AG09319 (cell line): ENCODE measurements around the gene GPR52.
A peak's percentile ranks its signal among the peaks of the same experiment; 100 is the strongest.

ENCODE experiments used
- DNase-seq: peaks from one replicate; pipeline ENCODE4 v3.0.0-alpha.2; 2010; ENCODE audit warnings: low read depth; ENCODE audit errors: extremely low read depth
- TF ChIP-seq, protein P1 (sequence below): IDR thresholded peaks from 2 replicates; pipeline ENCODE4 v1.5.1; 2011; ENCODE audit warnings: low read depth, mild to moderate bottlenecking, inconsistent platforms, low read length, moderate library complexity

GPR52 gene, protein sequence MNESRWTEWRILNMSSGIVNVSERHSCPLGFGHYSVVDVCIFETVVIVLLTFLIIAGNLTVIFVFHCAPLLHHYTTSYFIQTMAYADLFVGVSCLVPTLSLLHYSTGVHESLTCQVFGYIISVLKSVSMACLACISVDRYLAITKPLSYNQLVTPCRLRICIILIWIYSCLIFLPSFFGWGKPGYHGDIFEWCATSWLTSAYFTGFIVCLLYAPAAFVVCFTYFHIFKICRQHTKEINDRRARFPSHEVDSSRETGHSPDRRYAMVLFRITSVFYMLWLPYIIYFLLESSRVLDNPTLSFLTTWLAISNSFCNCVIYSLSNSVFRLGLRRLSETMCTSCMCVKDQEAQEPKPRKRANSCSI

DNA sequence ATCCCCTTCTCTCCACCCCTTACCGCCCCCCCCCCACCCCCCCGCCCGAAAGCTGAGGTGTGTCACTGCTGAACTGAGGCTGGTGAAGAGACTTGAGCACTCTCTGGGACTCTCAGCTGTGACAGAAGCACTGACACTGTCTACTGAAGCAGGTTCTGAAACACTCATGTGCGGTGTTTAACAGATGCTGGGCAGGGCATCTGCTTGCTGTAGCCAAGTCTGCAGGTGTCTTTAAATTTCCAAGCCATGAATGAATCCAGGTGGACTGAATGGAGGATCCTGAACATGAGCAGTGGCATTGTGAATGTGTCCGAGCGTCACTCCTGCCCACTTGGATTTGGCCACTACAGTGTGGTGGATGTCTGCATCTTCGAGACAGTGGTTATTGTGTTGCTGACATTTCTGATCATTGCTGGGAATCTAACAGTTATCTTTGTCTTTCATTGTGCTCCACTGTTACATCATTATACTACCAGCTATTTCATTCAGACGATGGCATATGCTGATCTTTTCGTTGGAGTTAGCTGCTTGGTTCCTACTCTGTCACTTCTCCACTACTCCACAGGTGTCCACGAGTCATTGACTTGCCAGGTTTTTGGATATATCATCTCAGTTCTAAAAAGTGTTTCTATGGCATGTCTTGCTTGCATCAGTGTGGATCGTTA is at the start of gene GPR52:
GPR52 (plus strand) TSS at position 99 of the 665 bp plus-strand sequence; CDS start at position 247, 148 bp downstream.
- no peak for DNase-seq
- TF ChIP-seq, protein P1, sequence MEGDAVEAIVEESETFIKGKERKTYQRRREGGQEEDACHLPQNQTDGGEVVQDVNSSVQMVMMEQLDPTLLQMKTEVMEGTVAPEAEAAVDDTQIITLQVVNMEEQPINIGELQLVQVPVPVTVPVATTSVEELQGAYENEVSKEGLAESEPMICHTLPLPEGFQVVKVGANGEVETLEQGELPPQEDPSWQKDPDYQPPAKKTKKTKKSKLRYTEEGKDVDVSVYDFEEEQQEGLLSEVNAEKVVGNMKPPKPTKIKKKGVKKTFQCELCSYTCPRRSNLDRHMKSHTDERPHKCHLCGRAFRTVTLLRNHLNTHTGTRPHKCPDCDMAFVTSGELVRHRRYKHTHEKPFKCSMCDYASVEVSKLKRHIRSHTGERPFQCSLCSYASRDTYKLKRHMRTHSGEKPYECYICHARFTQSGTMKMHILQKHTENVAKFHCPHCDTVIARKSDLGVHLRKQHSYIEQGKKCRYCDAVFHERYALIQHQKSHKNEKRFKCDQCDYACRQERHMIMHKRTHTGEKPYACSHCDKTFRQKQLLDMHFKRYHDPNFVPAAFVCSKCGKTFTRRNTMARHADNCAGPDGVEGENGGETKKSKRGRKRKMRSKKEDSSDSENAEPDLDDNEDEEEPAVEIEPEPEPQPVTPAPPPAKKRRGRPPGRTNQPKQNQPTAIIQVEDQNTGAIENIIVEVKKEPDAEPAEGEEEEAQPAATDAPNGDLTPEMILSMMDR = no peak

DNA sequence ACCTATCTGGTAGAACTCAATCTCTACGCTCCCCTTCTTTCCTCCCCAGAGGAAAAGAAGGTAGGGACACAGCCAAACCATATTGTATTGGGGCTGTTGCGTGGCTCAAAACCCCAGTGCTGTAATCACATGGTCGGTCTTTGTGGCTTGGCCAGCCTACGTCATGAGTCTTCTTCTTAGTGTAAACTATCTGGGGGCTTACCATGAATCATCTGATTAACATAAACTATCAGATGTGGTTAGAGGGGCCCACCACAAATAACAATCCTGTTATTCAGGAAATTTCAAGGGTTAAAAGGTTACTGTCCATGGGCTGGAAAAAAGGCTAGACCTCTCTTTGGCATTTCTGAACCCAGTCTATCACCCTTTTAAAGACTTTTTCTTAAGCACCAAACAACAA is 49.5 kb upstream of the GPR52 start:
- DNase-seq = peak; percentile 12
- TF ChIP-seq, protein P1 = no peak

DNA sequence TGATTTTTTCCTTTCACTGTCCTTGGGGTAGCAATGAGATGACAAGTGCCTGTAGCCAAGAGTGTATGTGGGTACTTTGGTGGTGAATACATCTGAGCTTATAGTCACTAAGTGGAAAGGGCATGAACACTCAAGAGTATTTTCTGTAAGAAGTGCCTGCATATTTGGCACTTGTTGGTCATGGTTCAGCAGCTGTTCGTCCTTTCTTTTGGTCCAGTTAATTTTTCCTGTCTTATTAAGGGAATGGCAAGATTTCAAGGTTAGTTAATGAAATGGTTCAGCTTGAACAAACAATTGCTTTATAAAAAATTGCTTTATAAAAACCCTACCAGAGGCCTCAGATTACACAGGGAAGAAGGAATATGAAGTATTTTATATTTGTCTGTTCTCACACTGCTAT is 48.6 kb upstream of the GPR52 start:
- TF ChIP-seq, protein P1 = no peak
- DNase-seq = no peak

DNA sequence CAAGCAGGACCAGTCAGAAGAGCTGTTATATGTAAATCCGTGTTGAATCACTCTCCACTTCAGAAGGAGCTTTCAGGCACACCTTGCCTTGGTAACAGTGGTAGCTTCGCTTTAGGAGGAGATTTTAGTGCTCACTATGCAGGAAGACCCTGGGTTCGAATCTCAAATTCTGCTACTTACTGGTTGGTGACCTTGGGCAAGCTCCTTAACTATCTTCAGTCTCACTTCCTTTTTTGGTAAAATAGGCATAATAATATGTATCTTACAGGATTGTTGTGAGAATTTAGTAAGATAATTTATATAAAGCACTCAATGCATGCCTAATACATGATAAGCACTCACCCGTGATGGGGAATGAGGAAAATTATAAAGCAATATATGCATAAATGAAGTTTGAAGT is 46.7 kb upstream of the GPR52 start:
- DNase-seq = no peak
- TF ChIP-seq, protein P1 = no peak

DNA sequence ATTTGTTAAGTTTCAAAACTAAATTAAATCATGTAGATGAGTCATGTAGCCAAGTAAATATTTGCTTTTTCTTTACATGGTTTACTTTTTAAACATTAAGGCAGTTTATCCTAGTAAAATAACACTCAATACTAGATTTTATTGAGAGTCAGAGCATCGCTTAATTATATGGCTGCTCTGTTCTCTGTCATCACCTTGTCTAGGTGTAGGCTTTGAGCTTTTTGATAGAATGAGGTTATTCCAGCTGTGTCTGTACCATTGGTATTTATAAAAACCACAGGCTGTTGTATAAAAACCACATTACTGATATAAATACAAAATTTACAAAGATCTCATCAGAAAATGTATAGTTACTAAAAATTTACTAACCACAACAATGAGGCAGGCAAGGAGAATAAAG is 42.5 kb upstream of the GPR52 start:
- TF ChIP-seq, protein P1 = no peak
- no peak for DNase-seq

DNA sequence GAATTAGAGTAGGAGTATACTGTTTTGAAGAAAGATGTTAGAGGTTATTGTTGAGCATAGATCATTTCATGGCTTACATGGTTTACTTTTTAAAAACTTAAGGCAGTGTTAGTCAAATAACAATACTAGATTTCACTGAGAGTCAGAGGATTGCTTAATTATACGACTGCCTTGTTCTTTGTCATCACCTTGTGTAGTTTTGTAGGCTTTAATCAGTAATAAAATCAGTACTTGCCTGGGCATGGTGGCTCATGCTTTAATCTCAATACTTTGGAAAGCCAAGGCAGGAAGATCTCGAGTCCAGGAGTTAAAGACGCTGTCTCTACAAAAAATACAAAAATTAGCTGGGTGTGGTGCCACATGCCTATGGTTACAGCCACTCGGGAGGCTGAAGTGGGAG is 41.3 kb upstream of the GPR52 start:
- TF ChIP-seq, protein P1 = no peak
- no peak for DNase-seq

DNA sequence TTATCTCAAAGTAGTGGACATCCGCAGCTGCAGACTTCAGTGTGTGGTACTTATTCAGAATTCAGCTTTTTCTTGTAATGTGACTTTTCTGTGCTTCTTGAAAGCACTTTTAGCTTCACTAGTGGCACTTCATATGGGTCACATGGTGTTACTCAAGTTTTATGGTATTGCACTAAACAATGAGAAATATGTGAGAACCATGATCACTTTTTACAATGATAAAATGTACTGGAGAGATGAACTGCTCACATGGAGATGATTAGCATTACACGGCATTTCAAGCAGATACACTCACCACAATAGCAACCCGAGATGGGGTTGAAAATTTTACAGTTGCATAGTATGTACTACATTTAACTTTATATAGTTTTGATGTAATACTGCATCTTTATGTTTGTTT is 40.1 kb upstream of the GPR52 start:
- peak; percentile 25 for DNase-seq
- TF ChIP-seq, protein P1 = no peak
